Measurements from ENCODE around the gene DPYD.

DPYD gene

GRCh38 chr1:97143236-97143882 lies 777.5 kb downstream of the DPYD start:
- Histone ChIP-seq H4K20me1 (ENCODE audit: insufficient read depth, low read length) (no peaks in the 10 kb centered on the region), H3K4me1 (ENCODE audit: insufficient read depth, low read length, severe bottlenecking) (peaks cover 5% of the 10 kb centered on the region), H3K27me3 (ENCODE audit: insufficient read depth, low read length) (no peaks in the 10 kb centered on the region), H3K4me3 (ENCODE audit: low read depth, low read length, poor library complexity, severe bottlenecking) (no peak overlapping the region), H3K27ac (ENCODE audit: low read depth, low read length, poor library complexity, severe bottlenecking) (no peak overlapping the region), H2AFZ (ENCODE audit: low read length) (no peak overlapping the region), H3K4me2 (ENCODE audit: low read length) (no peak overlapping the region), H3K9me3 (ENCODE audit: low read length) (no peaks in the 10 kb centered on the region), H3F3A (ENCODE audit: insufficient read depth, low read length) (no peaks in the 10 kb centered on the region), H3K79me2 (ENCODE audit: insufficient read depth, low read length) (no peaks in the 10 kb centered on the region), H3K9ac (ENCODE audit: low read length) (no peak overlapping the region), H3K36me3 (ENCODE audit: insufficient read depth, low read length) (no peaks in the 10 kb centered on the region), H3K9me2 (ENCODE audit: low read depth, low read length) (no peaks in the 10 kb centered on the region)
- TF ChIP-seq CTCF (IDR thresholded peaks at IDR 0.05; ENCODE audit: low read length): no peak
- no peak for TF ChIP-seq EZH2 (IDR thresholded peaks at IDR 0.05; ENCODE audit: borderline replicate concordance, low read length)

- Histone ChIP-seq H3F3A (ENCODE audit: insufficient read depth, low read length) (no peaks in the 10 kb centered on the region), H2AFZ (ENCODE audit: low read length) (no peak overlapping the region), H3K4me1 (ENCODE audit: insufficient read depth, low read length, severe bottlenecking) (peaks cover 9% of the 10 kb centered on the region), H3K4me3 (ENCODE audit: low read depth, low read length, poor library complexity, severe bottlenecking) (no peak overlapping the region), H3K79me2 (ENCODE audit: insufficient read depth, low read length) (no peaks in the 10 kb centered on the region), H3K9ac (ENCODE audit: low read length) (no peak overlapping the region), H3K9me3 (ENCODE audit: low read length) (no peaks in the 10 kb centered on the region), H3K27ac (ENCODE audit: low read depth, low read length, poor library complexity, severe bottlenecking) (no peak overlapping the region), H3K27me3 (ENCODE audit: insufficient read depth, low read length) (no peaks in the 10 kb centered on the region), H3K4me2 (ENCODE audit: low read length) (no peak overlapping the region), H3K9me2 (ENCODE audit: low read depth, low read length) (no peaks in the 10 kb centered on the region), H4K20me1 (ENCODE audit: insufficient read depth, low read length) (no peaks in the 10 kb centered on the region), H3K36me3 (ENCODE audit: insufficient read depth, low read length) (no peaks in the 10 kb centered on the region)
- TF ChIP-seq CTCF (IDR thresholded peaks at IDR 0.05; ENCODE audit: low read length) (no peak), EZH2 (IDR thresholded peaks at IDR 0.05; ENCODE audit: borderline replicate concordance, low read length) (no peak)
These were observed 780.2 kb downstream of the DPYD start for GRCh38 chr1:97140611-97141010.

- Histone ChIP-seq H3F3A (ENCODE audit: insufficient read depth, low read length) (no peaks in the 10 kb centered on the region), H2AFZ (ENCODE audit: low read length) (no peak overlapping the region), H3K9me2 (ENCODE audit: low read depth, low read length) (no peaks in the 10 kb centered on the region), H3K4me1 (ENCODE audit: insufficient read depth, low read length, severe bottlenecking) (peaks cover 9% of the 10 kb centered on the region), H3K79me2 (ENCODE audit: insufficient read depth, low read length) (no peaks in the 10 kb centered on the region), H3K4me3 (ENCODE audit: low read depth, low read length, poor library complexity, severe bottlenecking) (no peak overlapping the region), H3K9me3 (ENCODE audit: low read length) (no peaks in the 10 kb centered on the region), H3K27me3 (ENCODE audit: insufficient read depth, low read length) (no peaks in the 10 kb centered on the region), H3K4me2 (ENCODE audit: low read length) (no peak overlapping the region), H4K20me1 (ENCODE audit: insufficient read depth, low read length) (no peaks in the 10 kb centered on the region), H3K27ac (ENCODE audit: low read depth, low read length, poor library complexity, severe bottlenecking) (no peak overlapping the region), H3K9ac (ENCODE audit: low read length) (no peak overlapping the region), H3K36me3 (ENCODE audit: insufficient read depth, low read length) (no peaks in the 10 kb centered on the region)
- TF ChIP-seq EZH2 (IDR thresholded peaks at IDR 0.05; ENCODE audit: borderline replicate concordance, low read length) (no peak), CTCF (IDR thresholded peaks at IDR 0.05; ENCODE audit: low read length) (no peak)
These were observed 781.3 kb downstream of the DPYD start for GRCh38 chr1:97139512-97139911.

Data from OCI-LY1 (cell line).